ENCODE results near the gene ESPNL. TPM values are rescaled to one million over a fixed set of nuclear protein-coding genes. Genes with fewer than 3 reads are reported as not detected.
A peak's percentile ranks its signal among the peaks of the same experiment; 100 is the strongest.

ESPNL gene
- total and polyA plus RNA-seq, 2 donors, result 0.23 to 3.5 TPM

- DNase-seq (ENCODE audit: extremely low spot score), result no peak
- 90% methylated on average over 27 of the region's 27 CpGs for WGBS
- Histone ChIP-seq H3K4me3 (ENCODE audit: low read depth, low read length) (no peak overlapping the region), H3K36me3 (ENCODE audit: insufficient read depth) (no peaks in the 10 kb centered on the region), H3K4me1 (ENCODE audit: insufficient read depth) (no peaks in the 10 kb centered on the region), H3K27ac (ENCODE audit: low read depth) (no peak overlapping the region)
These were observed 21.6 kb downstream of the ESPNL start for GRCh38 chr2:238121511-238122286.

GRCh38 chr2:238122287-238123217, 22.4 kb downstream of the ESPNL start:
- H3K36me3 ChIP-seq (ENCODE audit: insufficient read depth), result no peaks in the 10 kb centered on the region
- no peaks in the 10 kb centered on the region for H3K4me1 ChIP-seq (ENCODE audit: insufficient read depth)
- no peak for DNase-seq (ENCODE audit: extremely low spot score)
- H3K4me3 ChIP-seq (ENCODE audit: low read depth, low read length), result no peak overlapping the region
- H3K27ac ChIP-seq (ENCODE audit: low read depth), result no peak overlapping the region
- 85% methylated on average over 29 of the region's 29 CpGs for WGBS

GRCh38 chr2:238123218-238123971, 23.3 kb downstream of the ESPNL start:
- 82% methylated on average over 22 of the region's 22 CpGs for WGBS
- DNase-seq (ENCODE audit: extremely low spot score), result no peak
- Histone ChIP-seq H3K4me1 (ENCODE audit: insufficient read depth) (no peaks in the 10 kb centered on the region), H3K36me3 (ENCODE audit: insufficient read depth) (no peaks in the 10 kb centered on the region), H3K27ac (ENCODE audit: low read depth) (no peak overlapping the region), H3K4me3 (ENCODE audit: low read depth, low read length) (no peak overlapping the region)

- Histone ChIP-seq H3K27ac (ENCODE audit: low read depth) (no peak overlapping the region), H3K36me3 (ENCODE audit: insufficient read depth) (no peaks in the 10 kb centered on the region), H3K4me3 (ENCODE audit: low read depth, low read length) (no peak overlapping the region), H3K4me1 (ENCODE audit: insufficient read depth) (no peaks in the 10 kb centered on the region)
- 73% methylated on average over 14 of the region's 14 CpGs for WGBS
- DNase-seq (ENCODE audit: extremely low spot score), result no peak
These were observed 23.9 kb downstream of the ESPNL start for GRCh38 chr2:238123991-238124470.

- no peak for DNase-seq (ENCODE audit: extremely low spot score)
- H3K4me3 ChIP-seq (ENCODE audit: low read depth, low read length), result no peak overlapping the region
- H3K4me1 ChIP-seq (ENCODE audit: insufficient read depth), result no peaks in the 10 kb centered on the region
- H3K27ac ChIP-seq (ENCODE audit: low read depth), result no peak overlapping the region
- H3K36me3 ChIP-seq (ENCODE audit: insufficient read depth), result no peaks in the 10 kb centered on the region
- 93% methylated on average over 19 of the region's 19 CpGs for WGBS
These were observed 24.5 kb downstream of the ESPNL start for GRCh38 chr2:238124488-238125126.

GRCh38 chr2:238125127-238125885, 25.2 kb downstream of the ESPNL start:
- no peaks in the 10 kb centered on the region for H3K36me3 ChIP-seq (ENCODE audit: insufficient read depth)
- no peak overlapping the region for H3K27ac ChIP-seq (ENCODE audit: low read depth)
- no peak overlapping the region for H3K4me3 ChIP-seq (ENCODE audit: low read depth, low read length)
- 90% methylated on average over 20 of the region's 20 CpGs for WGBS
- DNase-seq (ENCODE audit: extremely low spot score), result no peak
- H3K4me1 ChIP-seq (ENCODE audit: insufficient read depth), result no peaks in the 10 kb centered on the region

GRCh38 chr2:238126338-238126737, 26.2 kb downstream of the ESPNL start:
- WGBS, result 95% methylated on average over 2 of the region's 2 CpGs
- no peak for DNase-seq (ENCODE audit: extremely low spot score)
- no peak overlapping the region for H3K27ac ChIP-seq (ENCODE audit: low read depth)

GRCh38 chr2:238126775-238127164, 26.6 kb downstream of the ESPNL start:
- 89% methylated on average over 2 of the region's 2 CpGs for WGBS
- no peak for DNase-seq (ENCODE audit: extremely low spot score)
- no peak overlapping the region for H3K4me3 ChIP-seq (ENCODE audit: low read depth, low read length)
- no peak overlapping the region for H3K27ac ChIP-seq (ENCODE audit: low read depth)
- no peaks in the 10 kb centered on the region for H3K4me1 ChIP-seq (ENCODE audit: insufficient read depth)
- no peaks in the 10 kb centered on the region for H3K36me3 ChIP-seq (ENCODE audit: insufficient read depth)

More at GRCh38 chr2:238126338-238126737, 26.2 kb downstream of the ESPNL start:
- no peaks in the 10 kb centered on the region for H3K36me3 ChIP-seq (ENCODE audit: insufficient read depth)
- no peak overlapping the region for H3K4me3 ChIP-seq (ENCODE audit: low read depth, low read length)
- no peaks in the 10 kb centered on the region for H3K4me1 ChIP-seq (ENCODE audit: insufficient read depth)

GRCh38 chr2:238127165-238128060, 27.3 kb downstream of the ESPNL start:
- no peaks in the 10 kb centered on the region for H3K36me3 ChIP-seq (ENCODE audit: insufficient read depth)
- H3K27ac ChIP-seq (ENCODE audit: low read depth), result no peak overlapping the region
- H3K4me3 ChIP-seq (ENCODE audit: low read depth, low read length), result peak overlapping the region; percentile 8
- WGBS, result 43% methylated on average over 36 of the region's 36 CpGs
- no peak for DNase-seq (ENCODE audit: extremely low spot score)
- no peaks in the 10 kb centered on the region for H3K4me1 ChIP-seq (ENCODE audit: insufficient read depth)

- DNase-seq (ENCODE audit: extremely low spot score), result no peak
- H3K4me3 ChIP-seq (ENCODE audit: low read depth, low read length), result no peak overlapping the region
- no peak overlapping the region for H3K27ac ChIP-seq (ENCODE audit: low read depth)
- no peaks in the 10 kb centered on the region for H3K36me3 ChIP-seq (ENCODE audit: insufficient read depth)
- H3K4me1 ChIP-seq (ENCODE audit: insufficient read depth), result no peaks in the 10 kb centered on the region
- WGBS, result 91% methylated on average over 22 of the region's 22 CpGs
These were observed 27.9 kb downstream of the ESPNL start for GRCh38 chr2:238128061-238128440.

GRCh38 chr2:238128534-238129001, 28.4 kb downstream of the ESPNL start:
- Histone ChIP-seq H3K4me3 (ENCODE audit: low read depth, low read length) (no peak overlapping the region), H3K4me1 (ENCODE audit: insufficient read depth) (no peaks in the 10 kb centered on the region), H3K27ac (ENCODE audit: low read depth) (no peak overlapping the region), H3K36me3 (ENCODE audit: insufficient read depth) (no peaks in the 10 kb centered on the region)
- WGBS, result 81% methylated on average over 30 of the region's 30 CpGs
- DNase-seq (ENCODE audit: extremely low spot score), result no peak
